ENCODE measurements around the gene FAM25A. TPM values are rescaled to one million over a fixed set of nuclear protein-coding genes. Genes with fewer than 3 reads are reported as not detected.
"Not testable (repeated sequence)": the region's sequence is repeated elsewhere in the genome, so short reads cannot be mapped to it uniquely, and the experiment has no call there.

Gene FAM25A
- total and polyA plus RNA-seq, 12 donors = not detected

DNA sequence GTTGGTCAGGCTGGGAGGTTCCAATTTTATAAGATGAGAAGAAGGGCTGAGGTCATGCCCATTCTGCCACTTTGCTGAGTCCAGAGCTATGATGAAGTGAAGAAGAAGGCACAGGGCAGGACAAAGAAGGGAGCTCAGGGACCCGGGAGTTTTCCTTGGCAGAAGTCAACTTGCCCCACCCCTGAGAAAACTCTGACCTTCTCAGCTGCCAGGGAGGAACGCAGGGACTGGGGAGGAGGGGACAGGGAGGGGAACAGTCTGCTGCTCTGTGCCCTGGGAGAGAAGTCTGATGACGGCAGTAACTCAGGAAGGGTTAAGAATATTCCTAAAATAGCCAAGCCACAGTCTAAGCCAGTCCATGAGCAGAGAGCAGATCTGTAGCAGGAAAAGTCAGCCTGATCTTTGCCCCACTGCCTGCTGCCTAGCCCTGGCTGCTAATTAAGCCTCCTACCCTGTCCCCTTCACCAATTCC lies 40.1 kb upstream of the FAM25A start:
- peak overlapping the region; percentile 61 to 84 (median 76) for H3K27ac ChIP-seq
- H3K27me3 ChIP-seq = no peaks in the 10 kb centered on the region
- peak; percentile 78 to 95 (median 90) for ATAC-seq
- TF ChIP-seq, protein P1, sequence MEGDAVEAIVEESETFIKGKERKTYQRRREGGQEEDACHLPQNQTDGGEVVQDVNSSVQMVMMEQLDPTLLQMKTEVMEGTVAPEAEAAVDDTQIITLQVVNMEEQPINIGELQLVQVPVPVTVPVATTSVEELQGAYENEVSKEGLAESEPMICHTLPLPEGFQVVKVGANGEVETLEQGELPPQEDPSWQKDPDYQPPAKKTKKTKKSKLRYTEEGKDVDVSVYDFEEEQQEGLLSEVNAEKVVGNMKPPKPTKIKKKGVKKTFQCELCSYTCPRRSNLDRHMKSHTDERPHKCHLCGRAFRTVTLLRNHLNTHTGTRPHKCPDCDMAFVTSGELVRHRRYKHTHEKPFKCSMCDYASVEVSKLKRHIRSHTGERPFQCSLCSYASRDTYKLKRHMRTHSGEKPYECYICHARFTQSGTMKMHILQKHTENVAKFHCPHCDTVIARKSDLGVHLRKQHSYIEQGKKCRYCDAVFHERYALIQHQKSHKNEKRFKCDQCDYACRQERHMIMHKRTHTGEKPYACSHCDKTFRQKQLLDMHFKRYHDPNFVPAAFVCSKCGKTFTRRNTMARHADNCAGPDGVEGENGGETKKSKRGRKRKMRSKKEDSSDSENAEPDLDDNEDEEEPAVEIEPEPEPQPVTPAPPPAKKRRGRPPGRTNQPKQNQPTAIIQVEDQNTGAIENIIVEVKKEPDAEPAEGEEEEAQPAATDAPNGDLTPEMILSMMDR (IDR thresholded peaks at IDR 0.05) = no peak
- DNase-seq = peak; percentile 50 to 57
- WGBS, 2 donors = 7 to 9% methylated on average over 3 of the region's 3 CpGs
- H3K4me1 ChIP-seq = peaks cover 8 to 38% (median 17%) of the 10 kb centered on the region in 9 donors
- no peaks in the 10 kb centered on the region for H3K9me3 ChIP-seq
- H3K4me3 ChIP-seq = peak overlapping the region in 3 of 10 donors; percentile 1 to 13 (median 6)
- H3K36me3 ChIP-seq = peaks cover 0 to 9% (median 0%) of the 10 kb centered on the region in 9 donors
- intact Hi-C loops (cut with DNase I) = loop anchor here in 2 of 10 donors (10.0 kb wide), 2 partner anchors 75 to 115 kb away; partner anchors contain the start of genes GLUD1 (in 1 of the 2) and SHLD2 (in 1 of the 2)

DNA sequence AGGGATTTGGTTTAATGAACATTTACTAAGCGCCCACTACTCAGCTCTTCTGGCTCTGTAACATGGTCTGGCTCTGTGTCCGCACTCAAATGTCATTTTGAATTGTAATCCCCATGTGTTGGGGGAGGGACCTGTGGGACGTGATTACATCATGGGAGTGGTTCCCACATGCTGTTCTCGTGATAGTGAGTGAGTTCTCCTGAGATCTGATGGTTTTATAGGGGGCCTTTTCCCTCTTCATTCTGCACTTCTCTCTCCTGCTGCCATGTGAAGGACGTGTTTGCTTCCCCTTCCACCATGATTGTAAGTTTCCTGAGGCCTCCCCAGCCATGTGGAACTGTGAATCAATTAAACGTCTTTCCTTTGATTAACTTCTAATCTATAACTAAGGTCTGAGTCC lies 39.1 kb upstream of the FAM25A start:
- not testable (repeated sequence) for H3K27me3 ChIP-seq, DNase-seq, H3K4me3 ChIP-seq, H3K36me3 ChIP-seq, H3K9me3 ChIP-seq
- H3K27ac ChIP-seq = peak overlapping the region in 8 of 10 donors; percentile 61 to 84 (median 73)
- 76 to 78% methylated on average over 6 of the region's 6 CpGs for WGBS, 2 donors
- intact Hi-C loops (cut with DNase I) = loop anchor here in 1 of 10 donors (10.0 kb wide), 1 partner anchor 74 kb away; no protein-coding TSS in a partner anchor
- peaks cover 8 to 38% (median 17%) of the 10 kb centered on the region in 9 donors for H3K4me1 ChIP-seq
- peak in 2 of 8 donors; percentile 32 to 58 for ATAC-seq

DNA sequence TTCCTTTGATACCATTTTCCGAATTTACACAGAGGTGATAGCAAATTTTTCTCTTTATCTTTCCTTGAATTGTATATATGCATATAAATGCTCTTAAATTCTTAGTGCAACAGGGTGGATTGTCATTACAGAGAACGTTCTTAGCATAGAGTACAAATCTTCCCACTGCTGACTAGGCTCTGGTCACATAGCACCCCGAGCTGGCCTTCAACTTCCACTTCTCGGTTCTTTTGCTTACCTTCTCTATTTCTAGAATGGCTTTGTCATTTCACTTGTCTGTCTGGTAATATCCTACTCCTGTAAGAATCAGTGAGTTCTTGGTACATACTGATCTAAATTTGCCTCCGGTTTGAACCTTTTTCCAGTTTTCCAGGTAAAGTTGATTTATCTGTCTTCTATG lies 38.4 kb upstream of the FAM25A start:
- H3K4me3 ChIP-seq = no peak overlapping the region
- no peak for ATAC-seq
- WGBS, 2 donors = 89 to 91% methylated on average over 5 of the region's 5 CpGs
- TF ChIP-seq, protein P1 (IDR thresholded peaks at IDR 0.05) = no peak
- H3K27me3 ChIP-seq = no peaks in the 10 kb centered on the region
- intact Hi-C loops (cut with DNase I) = loop anchor here in 1 of 10 donors (10.0 kb wide), 1 partner anchor 73 kb away; no protein-coding TSS in a partner anchor
- peaks cover 0 to 9% (median 0%) of the 10 kb centered on the region in 9 donors for H3K36me3 ChIP-seq
- no peak overlapping the region for H3K27ac ChIP-seq
- peaks cover 8 to 38% (median 17%) of the 10 kb centered on the region in 9 donors for H3K4me1 ChIP-seq
- no peak for DNase-seq
- H3K9me3 ChIP-seq = no peaks in the 10 kb centered on the region

DNA sequence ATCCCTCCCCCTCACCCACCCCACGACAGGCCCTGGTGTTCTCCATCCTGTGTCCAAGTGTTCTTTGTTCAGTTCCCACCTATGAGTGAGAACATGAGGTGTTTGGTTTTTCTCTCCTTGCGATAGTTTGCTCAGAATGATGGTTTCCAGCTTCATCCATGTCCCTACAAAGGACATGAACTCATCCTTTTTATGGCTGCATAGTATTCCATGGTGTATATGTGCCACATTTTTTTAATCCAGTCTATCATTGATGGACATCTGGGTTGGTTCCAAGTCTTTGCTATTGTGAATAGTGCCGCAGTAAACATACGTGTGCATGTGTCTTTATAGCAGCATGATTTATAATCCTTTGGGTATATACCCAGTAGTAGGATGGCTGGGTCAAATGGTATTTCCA lies 35.6 kb upstream of the FAM25A start:
- not testable (repeated sequence) for ATAC-seq, H3K27me3 ChIP-seq
- 92 to 95% methylated on average over 4 of the region's 4 CpGs for WGBS, 2 donors

DNA sequence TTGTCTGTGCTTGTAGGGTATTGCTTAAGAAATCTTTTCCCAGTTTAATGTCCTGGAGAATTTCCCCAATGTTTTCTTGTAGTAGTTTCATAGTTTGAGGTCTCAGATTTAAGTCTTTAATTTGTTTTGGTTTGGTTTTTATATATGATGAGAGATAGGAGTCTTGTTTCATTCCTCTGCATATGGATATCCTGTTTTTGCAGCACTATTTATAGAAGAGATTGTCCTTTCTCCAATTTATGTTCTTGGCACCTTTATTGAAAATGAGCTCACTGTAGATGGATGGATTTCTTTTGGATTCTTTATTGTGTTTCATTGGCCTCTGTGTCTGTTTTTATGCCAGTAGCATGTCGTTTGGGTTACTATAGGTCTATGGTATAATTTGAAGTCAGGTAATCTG lies 31.6 kb upstream of the FAM25A start:
- DNase-seq (no peak), ATAC-seq (no peak)
- Histone ChIP-seq H3K27ac (no peak overlapping the region), H3K4me1 (no peaks in the 10 kb centered on the region), H3K27me3 (no peaks in the 10 kb centered on the region), H3K4me3 (no peak overlapping the region), H3K36me3 (peaks cover 0 to 25% (median 0%) of the 10 kb centered on the region in 9 donors), H3K9me3 (no peaks in the 10 kb centered on the region)
- 47 to 56% methylated on average over 1 of the region's 1 CpG for WGBS, 2 donors
- intact Hi-C loops (cut with DNase I) = loop anchor here in 1 of 10 donors (10.0 kb wide), 1 partner anchor 66 kb away; no protein-coding TSS in a partner anchor
- TF ChIP-seq, protein P1 (IDR thresholded peaks at IDR 0.05) = no peak

More for the DNA sequence above, 35.6 kb upstream of the FAM25A start:
- not testable (repeated sequence) for H3K27ac ChIP-seq, H3K9me3 ChIP-seq, H3K4me3 ChIP-seq, H3K36me3 ChIP-seq, DNase-seq
- intact Hi-C loops (cut with DNase I) = loop anchor here in 1 of 10 donors (10.0 kb wide), 1 partner anchor 70 kb away; no protein-coding TSS in a partner anchor
- peaks cover 6 to 22% (median 15%) of the 10 kb centered on the region in 9 donors for H3K4me1 ChIP-seq

DNA sequence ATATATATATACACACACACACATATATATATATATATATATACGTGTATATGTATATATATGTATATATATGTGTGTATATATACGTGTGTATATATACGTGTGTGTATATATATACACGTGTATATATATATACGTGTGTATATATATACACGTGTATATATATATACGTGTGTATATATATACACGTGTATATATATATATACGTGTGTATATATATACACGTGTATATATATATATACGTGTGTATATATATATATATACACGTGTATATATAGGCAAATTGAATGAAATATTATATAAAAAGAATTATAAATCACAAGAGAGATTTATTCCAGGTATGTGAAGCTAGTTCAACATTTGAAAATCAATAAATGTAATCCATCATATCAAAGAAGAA lies 28.7 kb upstream of the FAM25A start:
- H3K4me3 ChIP-seq; intact Hi-C loops (cut with DNase I): not testable (repeated sequence)
- WGBS, 2 donors = 74 to 85% methylated on average over 12 of the region's 12 CpGs

More for the DNA sequence above, 28.7 kb upstream of the FAM25A start:
- peaks cover 0 to 45% (median 0%) of the 10 kb centered on the region in 9 donors for H3K36me3 ChIP-seq
- H3K27ac ChIP-seq, H3K27me3 ChIP-seq, H3K9me3 ChIP-seq, ATAC-seq, H3K4me1 ChIP-seq, DNase-seq: not testable (repeated sequence)

All from heart right ventricle (tissue), 16 donors.